ENCODE measurements around the gene EIF4A3. TPM values are rescaled to one million over a fixed set of nuclear protein-coding genes. Genes with fewer than 3 reads are reported as not detected.

The EIF4A3 gene
- total RNA-seq, 1 donor from 2014 or later = 143 TPM

GRCh38 chr17:80113033-80113484 lies 33.9 kb downstream of the EIF4A3 start:
- intact Hi-C loops (cut with micrococcal nuclease) = no loop called here

GRCh38 chr17:80112471-80113032 lies 34.4 kb downstream of the EIF4A3 start:
- intact Hi-C loops (cut with micrococcal nuclease) = no loop called here

- intact Hi-C loops (cut with micrococcal nuclease) = no loop called here
Measured at GRCh38 chr17:80111702-80112470, 35.0 kb downstream of the EIF4A3 start.

- intact Hi-C loops (cut with micrococcal nuclease) = no loop called here
Measured at GRCh38 chr17:80110927-80111701, 35.8 kb downstream of the EIF4A3 start.

GRCh38 chr17:80110447-80110812 lies 36.5 kb downstream of the EIF4A3 start:
- intact Hi-C loops (cut with micrococcal nuclease) = no loop called here

GRCh38 chr17:80109713-80110446 lies 37.0 kb downstream of the EIF4A3 start:
- intact Hi-C loops (cut with micrococcal nuclease) = no loop called here

GRCh38 chr17:80109066-80109660 lies 37.8 kb downstream of the EIF4A3 start:
- intact Hi-C loops (cut with micrococcal nuclease) = no loop called here

- intact Hi-C loops (cut with micrococcal nuclease) = no loop called here
Measured at GRCh38 chr17:80108036-80108971, 38.6 kb downstream of the EIF4A3 start.

- intact Hi-C loops (cut with micrococcal nuclease) = no loop called here
Measured at GRCh38 chr17:80107231-80108021, 39.5 kb downstream of the EIF4A3 start.

GRCh38 chr17:80106751-80107150 lies 40.2 kb downstream of the EIF4A3 start:
- intact Hi-C loops (cut with micrococcal nuclease) = no loop called here

GRCh38 chr17:80106176-80106575 lies 40.8 kb downstream of the EIF4A3 start:
- intact Hi-C loops (cut with micrococcal nuclease) = no loop called here

- intact Hi-C loops (cut with micrococcal nuclease) = no loop called here
Measured at GRCh38 chr17:80105762-80106161, 41.2 kb downstream of the EIF4A3 start.

GRCh38 chr17:80104956-80105375 lies 42.0 kb downstream of the EIF4A3 start:
- intact Hi-C loops (cut with micrococcal nuclease) = no loop called here

GRCh38 chr17:80104321-80104955 lies 42.5 kb downstream of the EIF4A3 start:
- intact Hi-C loops (cut with micrococcal nuclease) = no loop called here

- intact Hi-C loops (cut with micrococcal nuclease) = no loop called here
Measured at GRCh38 chr17:80103449-80104085, 43.4 kb downstream of the EIF4A3 start.

GRCh38 chr17:80102664-80103448 lies 44.1 kb downstream of the EIF4A3 start:
- intact Hi-C loops (cut with micrococcal nuclease) = no loop called here

GRCh38 chr17:80101946-80102663 lies 44.8 kb downstream of the EIF4A3 start:
- intact Hi-C loops (cut with micrococcal nuclease) = loop anchor here (1.0 to 2.0 kb wide), 2 partner anchors 45 to 161 kb away; partner anchors contain the start of gene EIF4A3

Data from T-helper 2 cell treated with Interferon-gamma antibody and Interleukin-4, amounts not matched to agents 100 ng/mL and 5 ng/mL, for 36 hours (primary cell).